Activated T-cell treated with anti-CD3 and anti-CD28 coated beads for 1 hour (primary cell): ENCODE results near the gene HLF.

Experiments used
- DNase-seq: peaks from one replicate; pipeline ENCODE4 v3.0.0-alpha.2; 2020; ENCODE audit warnings: low read depth

The HLF gene

GRCh38 chr17:55274355-55275255 is 9.8 kb downstream of the HLF start:
- no peak for DNase-seq

- DNase-seq: no peak
Observed at GRCh38 chr17:55275894-55276804, 11.4 kb downstream of the HLF start.

- no peak for DNase-seq
Observed at GRCh38 chr17:55278173-55278961, 13.6 kb downstream of the HLF start.

- DNase-seq: no peak
Observed at GRCh38 chr17:55279203-55279602, 14.4 kb downstream of the HLF start.

GRCh38 chr17:55279788-55280187 is 15.0 kb downstream of the HLF start:
- DNase-seq: no peak

GRCh38 chr17:55280212-55280611 is 15.5 kb downstream of the HLF start:
- no peak for DNase-seq

- no peak for DNase-seq
Observed at GRCh38 chr17:55281649-55282378, 17.1 kb downstream of the HLF start.

GRCh38 chr17:55282379-55282702 is 17.6 kb downstream of the HLF start:
- no peak for DNase-seq

- DNase-seq: no peak
Observed at GRCh38 chr17:55282741-55283140, 18.0 kb downstream of the HLF start.

GRCh38 chr17:55283256-55283965 is 18.7 kb downstream of the HLF start:
- no peak for DNase-seq

- DNase-seq: no peak
Observed at GRCh38 chr17:55284001-55284884, 19.5 kb downstream of the HLF start.

GRCh38 chr17:55284944-55285339 is 20.2 kb downstream of the HLF start:
- no peak for DNase-seq

- DNase-seq: no peak
Observed at GRCh38 chr17:55285340-55286301, 20.9 kb downstream of the HLF start.

- no peak for DNase-seq
Observed at GRCh38 chr17:55286681-55287589, 22.2 kb downstream of the HLF start.

GRCh38 chr17:55288356-55289105 is 23.8 kb downstream of the HLF start:
- DNase-seq: no peak

GRCh38 chr17:55289106-55289446 is 24.3 kb downstream of the HLF start:
- DNase-seq: no peak

- DNase-seq: no peak
Observed at GRCh38 chr17:55289978-55290377, 25.2 kb downstream of the HLF start.
